ENCODE measurements around the gene CIB2. TPM values are rescaled to one million over a fixed set of nuclear protein-coding genes. Genes with fewer than 3 reads are reported as not detected.
A peak's percentile ranks its signal among the peaks of the same experiment; 100 is the strongest.

CIB2 gene
- total RNA-seq, 2 experiments from 2014 or later: 1.9 to 2.1 TPM

GRCh38 chr15:78077871-78078210 lies 53.4 kb downstream of the CIB2 start:
- no peaks in the 10 kb centered on the region for H3K9me3 Mint-ChIP-seq
- intact Hi-C loops (cut with micrococcal nuclease): loop anchor here (2.0 to 10.0 kb wide), 2 partner anchors 25 to 1083 kb away; partner anchors contain the start of gene PSTPIP1
- H3K4me3 Mint-ChIP-seq: peak overlapping the region; percentile 84
- peak overlapping the region; percentile 84 for H3K27ac Mint-ChIP-seq
- CTCF ChIA-PET: interaction anchor here (0.9 to 1.6 kb wide), 3 partner anchors 10 to 34 kb away, joined by 3 to 6 read pairs (median 3); no protein-coding TSS in a partner anchor
- H3K27me3 Mint-ChIP-seq (ENCODE audit: low read depth): no peaks in the 10 kb centered on the region
- no peak for DNase-seq
- H3K36me3 Mint-ChIP-seq (ENCODE audit: low read depth): peaks cover 5% of the 10 kb centered on the region
- peaks cover 35% of the 10 kb centered on the region for H3K4me1 Mint-ChIP-seq (ENCODE audit: low read depth)

- CTCF ChIA-PET: interaction anchor here (0.9 to 1.6 kb wide), 3 partner anchors 9 to 35 kb away, joined by 3 to 6 read pairs (median 3); no protein-coding TSS in a partner anchor
- Mint-ChIP-seq H3K4me1 (ENCODE audit: low read depth) (peaks cover 39% of the 10 kb centered on the region), H3K27ac (peak within 1 kb of the TSS; percentile 95), H3K36me3 (ENCODE audit: low read depth) (peaks cover 5% of the 10 kb centered on the region), H3K27me3 (ENCODE audit: low read depth) (no peaks in the 10 kb centered on the region), H3K4me3 (peak within 1 kb of the TSS; percentile 100), H3K9me3 (no peaks in the 10 kb centered on the region)
- intact Hi-C loops (cut with micrococcal nuclease): loop anchor here (2.0 to 10.0 kb wide), 2 partner anchors 26 to 1082 kb away; partner anchors contain the start of gene PSTPIP1
- peak; percentile 74 for DNase-seq
These were observed 54.0 kb downstream of the CIB2 start, which contains the start of gene TBC1D2B for GRCh38 chr15:78077053-78077870. TBC1D2B (minus strand) TSS chr15:78077711; CDS start chr15:78077652, 59 bp downstream.

GRCh38 chr15:78076231-78077052 lies 54.8 kb downstream of the CIB2 start:
- Mint-ChIP-seq H3K36me3 (ENCODE audit: low read depth) (peaks cover 5% of the 10 kb centered on the region), H3K4me1 (ENCODE audit: low read depth) (peaks cover 47% of the 10 kb centered on the region), H3K4me3 (peak overlapping the region; percentile 100), H3K9me3 (no peaks in the 10 kb centered on the region), H3K27ac (peak overlapping the region; percentile 95), H3K27me3 (ENCODE audit: low read depth) (no peaks in the 10 kb centered on the region)
- intact Hi-C loops (cut with micrococcal nuclease): loop anchor here (2.0 to 10.0 kb wide), 2 partner anchors 26 to 1082 kb away; partner anchors contain the start of gene PSTPIP1
- CTCF ChIA-PET: interaction anchor here (0.7 to 1.5 kb wide), 10 partner anchors 8 to 117 kb away, joined by 3 to 7 read pairs (median 3); no protein-coding TSS in a partner anchor
- DNase-seq: no peak

GRCh38 chr15:78075490-78076230 lies 55.6 kb downstream of the CIB2 start:
- peak overlapping the region; percentile 100 for H3K4me3 Mint-ChIP-seq
- H3K9me3 Mint-ChIP-seq: no peaks in the 10 kb centered on the region
- intact Hi-C loops (cut with micrococcal nuclease): loop anchor here (2.0 to 10.0 kb wide), 2 partner anchors 27 to 1081 kb away; partner anchors contain the start of gene PSTPIP1
- DNase-seq: no peak
- no peaks in the 10 kb centered on the region for H3K27me3 Mint-ChIP-seq (ENCODE audit: low read depth)
- CTCF ChIA-PET: interaction anchor here (0.6 to 1.3 kb wide), 7 partner anchors 24 to 116 kb away, joined by 3 to 7 read pairs (median 3); no protein-coding TSS in a partner anchor
- peaks cover 5% of the 10 kb centered on the region for H3K36me3 Mint-ChIP-seq (ENCODE audit: low read depth)
- peaks cover 53% of the 10 kb centered on the region for H3K4me1 Mint-ChIP-seq (ENCODE audit: low read depth)
- H3K27ac Mint-ChIP-seq: peak overlapping the region; percentile 95

GRCh38 chr15:78073046-78073787 lies 58.0 kb downstream of the CIB2 start:
- peak overlapping the region; percentile 41 for H3K4me3 Mint-ChIP-seq
- peak overlapping the region; percentile 73 for H3K27ac Mint-ChIP-seq
- peaks cover 52% of the 10 kb centered on the region for H3K4me1 Mint-ChIP-seq (ENCODE audit: low read depth)
- intact Hi-C loops (cut with micrococcal nuclease): loop anchor here (10.0 kb wide), 1 partner anchor 1078 kb away; the partner anchor contains the start of gene PSTPIP1
- CTCF ChIA-PET: interaction anchor here (0.6 to 1.1 kb wide), 5 partner anchors 23 to 74 kb away, joined by 3 to 5 read pairs (median 3); partner anchors contain the start of gene CIB2
- H3K36me3 Mint-ChIP-seq (ENCODE audit: low read depth): peaks cover 5% of the 10 kb centered on the region
- H3K9me3 Mint-ChIP-seq: no peaks in the 10 kb centered on the region
- no peak for DNase-seq
- H3K27me3 Mint-ChIP-seq (ENCODE audit: low read depth): no peaks in the 10 kb centered on the region

- intact Hi-C loops (cut with micrococcal nuclease): loop anchor here (10.0 kb wide), 1 partner anchor 1077 kb away; the partner anchor contains the start of gene PSTPIP1
- H3K36me3 Mint-ChIP-seq (ENCODE audit: low read depth): peaks cover 5% of the 10 kb centered on the region
- no peaks in the 10 kb centered on the region for H3K27me3 Mint-ChIP-seq (ENCODE audit: low read depth)
- peak; percentile 50 for DNase-seq
- peaks cover 47% of the 10 kb centered on the region for H3K4me1 Mint-ChIP-seq (ENCODE audit: low read depth)
- H3K4me3 Mint-ChIP-seq: peak overlapping the region; percentile 41
- CTCF ChIA-PET: interaction anchor here (0.8 to 1.1 kb wide), 4 partner anchors 22 to 67 kb away, joined by 3 to 5 read pairs (median 4); partner anchors contain the start of gene CIB2
- no peaks in the 10 kb centered on the region for H3K9me3 Mint-ChIP-seq
- H3K27ac Mint-ChIP-seq: peak overlapping the region; percentile 73
These were observed 59.0 kb downstream of the CIB2 start for GRCh38 chr15:78072080-78072892.

- intact Hi-C loops (cut with micrococcal nuclease): loop anchor here (10.0 kb wide), 1 partner anchor 1077 kb away; the partner anchor contains the start of gene PSTPIP1
- Mint-ChIP-seq H3K4me1 (ENCODE audit: low read depth) (peaks cover 47% of the 10 kb centered on the region), H3K27me3 (ENCODE audit: low read depth) (no peaks in the 10 kb centered on the region), H3K36me3 (ENCODE audit: low read depth) (peaks cover 2% of the 10 kb centered on the region), H3K9me3 (no peaks in the 10 kb centered on the region), H3K4me3 (no peak overlapping the region), H3K27ac (peak overlapping the region; percentile 67)
- DNase-seq: no peak
- CTCF ChIA-PET: interaction anchor here (1.3 to 1.8 kb wide), 2 partner anchors 21 to 37 kb away, joined by 3 to 10 read pairs; no protein-coding TSS in a partner anchor
These were observed 59.9 kb downstream of the CIB2 start for GRCh38 chr15:78071383-78071782.

GRCh38 chr15:78070049-78070700 lies 61.1 kb downstream of the CIB2 start:
- peaks cover 36% of the 10 kb centered on the region for H3K4me1 Mint-ChIP-seq (ENCODE audit: low read depth)
- CTCF ChIA-PET: interaction anchor here (0.7 to 2.5 kb wide), 8 partner anchors 11 to 70 kb away, joined by 3 to 10 read pairs (median 4); partner anchors contain the start of gene CIB2
- H3K4me3 Mint-ChIP-seq: peak overlapping the region; percentile 66
- H3K36me3 Mint-ChIP-seq (ENCODE audit: low read depth): peaks cover 1% of the 10 kb centered on the region
- H3K27ac Mint-ChIP-seq: peak overlapping the region; percentile 97
- no peaks in the 10 kb centered on the region for H3K9me3 Mint-ChIP-seq
- intact Hi-C loops (cut with micrococcal nuclease): loop anchor here (1.0 to 10.0 kb wide), 2 partner anchors 36 to 1075 kb away; partner anchors contain the start of gene PSTPIP1
- peak; percentile 79 for DNase-seq
- H3K27me3 Mint-ChIP-seq (ENCODE audit: low read depth): no peaks in the 10 kb centered on the region

GRCh38 chr15:78069462-78070029 lies 61.7 kb downstream of the CIB2 start:
- CTCF ChIA-PET: interaction anchor here (0.7 to 2.9 kb wide), 9 partner anchors 10 to 70 kb away, joined by 3 to 10 read pairs (median 4); partner anchors contain the start of gene CIB2
- Mint-ChIP-seq H3K27me3 (ENCODE audit: low read depth) (no peaks in the 10 kb centered on the region), H3K4me3 (peak overlapping the region; percentile 66), H3K36me3 (ENCODE audit: low read depth) (peaks cover 1% of the 10 kb centered on the region), H3K9me3 (no peaks in the 10 kb centered on the region), H3K27ac (peak overlapping the region; percentile 97), H3K4me1 (ENCODE audit: low read depth) (peaks cover 32% of the 10 kb centered on the region)
- no peak for DNase-seq
- intact Hi-C loops (cut with micrococcal nuclease): loop anchor here (1.0 to 10.0 kb wide), 2 partner anchors 35 to 1075 kb away; partner anchors contain the start of gene PSTPIP1
